ENCODE results near the gene HCST. TPM values are rescaled to one million over a fixed set of nuclear protein-coding genes. Genes with fewer than 3 reads are reported as not detected.

Gene HCST
- total and polyA plus RNA-seq, 2 of the 4 experiments (the other 2 are of a cell fraction): 1.5 TPM; not detected in 1

- CTCF ChIA-PET: no interaction called here
- DNase-seq: peak; percentile 66
- peak within 1 kb of the TSS; percentile 80 for H3K4me3 ChIP-seq (ENCODE audit: insufficient read depth, low read depth, low read length)
Measured at GRCh38 chr19:35935911-35936737, 33.8 kb downstream of the HCST start, which contains the start of gene LRFN3. LRFN3 (plus strand) TSS chr19:35936374; CDS start chr19:35939426, 3,052 bp downstream.

More at GRCh38 chr19:35935911-35936737, 33.8 kb downstream of the HCST start, which contains the start of gene LRFN3:
- H3K4ac ChIP-seq (ENCODE audit: low read depth, low read length): peak within 1 kb of the TSS; percentile 38
- intact Hi-C loops (cut with micrococcal nuclease): loop anchor here (5.0 kb wide), 1 partner anchor 116 kb away; the partner anchor contains the start of genes THAP8 and WDR62
- no peak within 1 kb of the TSS for H3K56ac ChIP-seq (ENCODE audit: extremely low read depth, insufficient read depth, low read length)
- H4K91ac ChIP-seq (ENCODE audit: insufficient read depth, low read depth, low read length): no peak within 1 kb of the TSS
- H3K4me2 ChIP-seq (ENCODE audit: low read depth, low read length): peak within 1 kb of the TSS; percentile 99
- H3K9ac ChIP-seq (ENCODE audit: low read depth, low read length): peak within 1 kb of the TSS; percentile 79
- H4K8ac ChIP-seq (ENCODE audit: low read depth in 2 of 2, low read length in 2 of 2): peak within 1 kb of the TSS; percentile 58 to 64
- WGBS, 2 experiments (ENCODE audit: extremely low coverage in 2 of 2, insufficient read length in 1 of 2): 0% methylated on average over 14 of the region's 68 CpGs; no CpG with 5 or more reads in 1 of the 2 experiments
- in situ Hi-C loops (cut with MboI; ENCODE audit: low sequenced_read_pairs): no loop called here
- H3K14ac ChIP-seq (replicated peaks; ENCODE audit: low read depth, low read length): peak within 1 kb of the TSS; percentile 82
- peak within 1 kb of the TSS; percentile 87 for H2AK9ac ChIP-seq (replicated peaks; ENCODE audit: low read depth, low read length, poor library complexity)
- H3K18ac ChIP-seq (ENCODE audit: low read depth, low read length): peak within 1 kb of the TSS; percentile 20; the same call in 1 of the 2 replicates
- POLR2A ChIA-PET (ENCODE audit: unreplicated experiment): no interaction called here
- H2AK5ac ChIP-seq (ENCODE audit: low read depth, low read length): peak within 1 kb of the TSS; percentile 0; the same call in 1 of the 2 replicates
- peaks cover 4% of the 10 kb centered on the region; the same call in 1 of the 2 replicates for H3K36me3 ChIP-seq (ENCODE audit: control insufficient read depth, insufficient read depth, low read length)
- H3K4me1 ChIP-seq (ENCODE audit: control insufficient read depth, insufficient read depth, low read length): peaks cover 8% of the 10 kb centered on the region
- peak within 1 kb of the TSS; percentile 31; the same call in 1 of the 2 replicates for H3K27ac ChIP-seq (ENCODE audit: insufficient read depth, low read length)
- no peak within 1 kb of the TSS for H2BK5ac ChIP-seq (ENCODE audit: low read depth, low read length, poor library complexity, severe bottlenecking)
- dilution Hi-C loops (cut with HindIII; ENCODE audit: low sequenced_read_pairs, unreplicated experiment): no loop called here
- no peak within 1 kb of the TSS for H2BK15ac ChIP-seq (ENCODE audit: low read depth, low read length)
- H3K9me3 ChIP-seq (ENCODE audit: control insufficient read depth, insufficient read depth, low read length): no peaks in the 10 kb centered on the region
- H2BK20ac ChIP-seq (ENCODE audit: low read depth, low read length): no peak within 1 kb of the TSS
- peak within 1 kb of the TSS; percentile 69; the same call in 1 of the 2 replicates for H3K23ac ChIP-seq (ENCODE audit: low read depth, low read length)
- BruUV-seq (replicated peaks): no TSS peak
- TF ChIP-seq RFX5 (IDR thresholded peaks at IDR 0.05; ENCODE audit: low read depth, low read length) (no peak), RCOR1 (IDR thresholded peaks at IDR 0.05; ENCODE audit: insufficient replicate concordance, low read length) (no peak), ELK1 (IDR thresholded peaks at IDR 0.05; ENCODE audit: borderline replicate concordance, low read depth, low read length) (no peak), MXI1 (IDR thresholded peaks at IDR 0.05; ENCODE audit: borderline replicate concordance, low read depth, low read length) (no peak), MAZ (IDR thresholded peaks at IDR 0.05; ENCODE audit: borderline replicate concordance, low read depth, low read length) (peak; percentile 33; the same call in 1 of the 2 replicates), SMC3 (IDR thresholded peaks at IDR 0.05; ENCODE audit: low read depth, low read length) (no peak), USF2 (IDR thresholded peaks at IDR 0.05; ENCODE audit: low read depth, low read length) (no peak), MAFK (IDR thresholded peaks at IDR 0.05; ENCODE audit: low read depth, low read length) (no peak)
- no peak within 1 kb of the TSS for H2BK120ac ChIP-seq (ENCODE audit: low read depth, low read length)
- H4K5ac ChIP-seq (ENCODE audit: low read depth, low read length): peak within 1 kb of the TSS; percentile 61
- no peaks in the 10 kb centered on the region for H3K27me3 ChIP-seq (ENCODE audit: control insufficient read depth, insufficient read depth, low read length)
- H3K79me1 ChIP-seq (ENCODE audit: low read depth in 1 of 2, low read length in 2 of 2): peaks cover 15 to 31% of the 10 kb centered on the region in 2 experiments
- ATAC-seq (ENCODE audit: low read depth): peak; percentile 58
- peaks cover 9% of the 10 kb centered on the region; the same call in 1 of the 2 replicates for H3K9me1 ChIP-seq (ENCODE audit: insufficient read depth, low read length)
- peak within 1 kb of the TSS; percentile 92 for H2AFZ ChIP-seq (replicated peaks; ENCODE audit: low read length, poor library complexity)
- peaks cover 17% of the 10 kb centered on the region; the same call in 1 of the 2 replicates for H4K20me1 ChIP-seq (ENCODE audit: insufficient read depth, low read length)

All from IMR-90 (cell line).